ENCODE results near the gene APAF1.

Gene APAF1

DNA sequence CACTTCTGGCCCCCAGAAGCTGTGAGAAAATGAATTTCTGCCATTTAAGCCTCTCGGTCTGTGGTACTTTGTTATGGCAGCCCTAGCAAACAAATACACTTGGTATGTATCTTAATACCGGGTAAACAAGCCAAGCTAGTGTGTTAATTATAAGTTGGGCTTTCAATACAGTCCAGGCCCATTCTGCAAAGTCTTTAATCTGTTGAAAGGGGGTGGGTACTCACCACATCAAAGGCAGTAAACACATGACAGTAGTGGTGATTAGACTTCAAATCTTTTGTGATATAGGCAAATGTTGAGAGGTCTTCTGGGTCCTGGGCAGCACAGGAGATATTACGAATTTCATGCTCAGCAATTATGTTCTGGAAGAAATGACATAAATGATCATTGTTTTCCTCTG, 127.7 kb downstream of the APAF1 start:
- Histone ChIP-seq H3K9ac (ENCODE audit: low read depth, low read length) (no peak overlapping the region), H3K4me1 (ENCODE audit: insufficient read depth, low read length) (no peaks in the 10 kb centered on the region), H3K9me3 (ENCODE audit: insufficient read depth, low read length, severe bottlenecking) (no peaks in the 10 kb centered on the region), H3K79me2 (ENCODE audit: insufficient read depth, low read length) (no peaks in the 10 kb centered on the region), H3K4me2 (ENCODE audit: insufficient read depth, low read length) (no peak overlapping the region), H2AFZ (ENCODE audit: low read depth, low read length) (no peak overlapping the region), H3K27me3 (ENCODE audit: insufficient read depth, low read length, poor library complexity) (peaks cover 30% of the 10 kb centered on the region), H4K20me1 (ENCODE audit: insufficient read depth, low read length) (no peaks in the 10 kb centered on the region), H3K36me3 (ENCODE audit: insufficient read depth, low read length) (no peaks in the 10 kb centered on the region), H3K27ac (ENCODE audit: low read length) (no peak overlapping the region), H3K4me3 (ENCODE audit: low read depth in 1 of 2, low read length in 2 of 2) (no peak overlapping the region)
- no peak for TF ChIP-seq EZH2 (IDR thresholded peaks at IDR 0.05; ENCODE audit: borderline replicate concordance, low read depth, low read length, severe bottlenecking)
- TF ChIP-seq, protein P1, sequence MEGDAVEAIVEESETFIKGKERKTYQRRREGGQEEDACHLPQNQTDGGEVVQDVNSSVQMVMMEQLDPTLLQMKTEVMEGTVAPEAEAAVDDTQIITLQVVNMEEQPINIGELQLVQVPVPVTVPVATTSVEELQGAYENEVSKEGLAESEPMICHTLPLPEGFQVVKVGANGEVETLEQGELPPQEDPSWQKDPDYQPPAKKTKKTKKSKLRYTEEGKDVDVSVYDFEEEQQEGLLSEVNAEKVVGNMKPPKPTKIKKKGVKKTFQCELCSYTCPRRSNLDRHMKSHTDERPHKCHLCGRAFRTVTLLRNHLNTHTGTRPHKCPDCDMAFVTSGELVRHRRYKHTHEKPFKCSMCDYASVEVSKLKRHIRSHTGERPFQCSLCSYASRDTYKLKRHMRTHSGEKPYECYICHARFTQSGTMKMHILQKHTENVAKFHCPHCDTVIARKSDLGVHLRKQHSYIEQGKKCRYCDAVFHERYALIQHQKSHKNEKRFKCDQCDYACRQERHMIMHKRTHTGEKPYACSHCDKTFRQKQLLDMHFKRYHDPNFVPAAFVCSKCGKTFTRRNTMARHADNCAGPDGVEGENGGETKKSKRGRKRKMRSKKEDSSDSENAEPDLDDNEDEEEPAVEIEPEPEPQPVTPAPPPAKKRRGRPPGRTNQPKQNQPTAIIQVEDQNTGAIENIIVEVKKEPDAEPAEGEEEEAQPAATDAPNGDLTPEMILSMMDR (IDR thresholded peaks at IDR 0.05; ENCODE audit: borderline replicate concordance, extremely low read depth, low read length, poor library complexity, severe bottlenecking), result no peak
- ATAC-seq (ENCODE audit: insufficient read depth, low read depth), result peak; percentile 50; the same call in 1 of the 3 replicates
- DNase-seq, result no peak

DNA sequence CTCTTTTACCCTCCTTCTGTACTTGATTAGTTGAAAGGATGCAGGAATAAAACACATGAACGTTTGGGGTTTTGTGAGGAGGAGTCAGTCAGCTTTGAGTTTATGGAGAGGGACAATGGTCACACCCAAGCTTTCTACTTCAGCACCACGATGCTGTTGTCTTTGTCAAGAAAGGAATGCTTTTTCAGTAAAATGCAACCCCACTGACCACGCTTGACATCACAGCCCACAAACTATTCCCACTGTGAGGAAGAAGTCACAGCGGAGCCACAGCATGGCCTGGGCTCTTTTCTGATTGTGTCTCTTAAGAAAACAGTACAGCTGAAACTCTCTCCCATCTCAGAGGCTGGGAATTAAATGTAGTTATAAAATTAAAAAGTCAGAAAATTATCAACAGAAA, 135.2 kb downstream of the APAF1 start:
- Histone ChIP-seq H3K9me3 (ENCODE audit: insufficient read depth, low read length, severe bottlenecking) (no peaks in the 10 kb centered on the region), H4K20me1 (ENCODE audit: insufficient read depth, low read length) (no peaks in the 10 kb centered on the region), H3K79me2 (ENCODE audit: insufficient read depth, low read length) (no peaks in the 10 kb centered on the region), H3K4me3 (ENCODE audit: low read depth in 1 of 2, low read length in 2 of 2) (no peak overlapping the region), H3K27me3 (ENCODE audit: insufficient read depth, low read length, poor library complexity) (peaks cover 50% of the 10 kb centered on the region), H2AFZ (ENCODE audit: low read depth, low read length) (no peak overlapping the region), H3K4me2 (ENCODE audit: insufficient read depth, low read length) (no peak overlapping the region), H3K9ac (ENCODE audit: low read depth, low read length) (no peak overlapping the region), H3K4me1 (ENCODE audit: insufficient read depth, low read length) (no peaks in the 10 kb centered on the region), H3K27ac (ENCODE audit: low read length) (no peak overlapping the region), H3K36me3 (ENCODE audit: insufficient read depth, low read length) (no peaks in the 10 kb centered on the region)
- no peak for ATAC-seq (ENCODE audit: insufficient read depth, low read depth)
- TF ChIP-seq EZH2 (IDR thresholded peaks at IDR 0.05; ENCODE audit: borderline replicate concordance, low read depth, low read length, severe bottlenecking), result no peak
- TF ChIP-seq, protein P1 (IDR thresholded peaks at IDR 0.05; ENCODE audit: borderline replicate concordance, extremely low read depth, low read length, poor library complexity, severe bottlenecking), result no peak
- DNase-seq, result no peak

DNA sequence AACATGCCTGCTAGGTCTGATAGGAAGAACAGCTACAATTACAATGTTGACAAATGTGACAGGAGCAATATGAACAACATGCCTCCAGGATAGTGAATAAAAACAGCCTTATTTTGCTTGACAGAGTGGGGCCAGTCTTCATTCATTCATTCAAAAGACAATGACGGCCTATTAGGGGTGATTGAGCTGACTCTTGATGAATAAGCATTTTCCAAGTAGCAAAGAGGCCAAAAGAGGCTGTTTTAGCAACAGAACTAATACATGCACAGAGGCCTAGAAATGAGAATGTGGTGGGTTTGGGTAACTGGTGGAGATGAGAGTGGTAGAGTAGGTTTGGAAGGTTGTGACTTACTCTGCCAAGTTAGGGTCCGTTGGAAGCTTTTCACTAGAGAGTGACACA, 138.3 kb downstream of the APAF1 start:
- TF ChIP-seq, protein P1 (IDR thresholded peaks at IDR 0.05; ENCODE audit: borderline replicate concordance, extremely low read depth, low read length, poor library complexity, severe bottlenecking), result no peak
- no peak for TF ChIP-seq EZH2 (IDR thresholded peaks at IDR 0.05; ENCODE audit: borderline replicate concordance, low read depth, low read length, severe bottlenecking)
- H3K27me3 ChIP-seq (ENCODE audit: insufficient read depth, low read length, poor library complexity), result peaks cover 32% of the 10 kb centered on the region
- no peak for DNase-seq
- ATAC-seq (ENCODE audit: insufficient read depth, low read depth), result no peak
- H3K4me1 ChIP-seq (ENCODE audit: insufficient read depth, low read length), result no peaks in the 10 kb centered on the region
- H3K27ac ChIP-seq (ENCODE audit: low read length), result no peak overlapping the region
- H3K9ac ChIP-seq (ENCODE audit: low read depth, low read length), result no peak overlapping the region
- no peaks in the 10 kb centered on the region for H3K79me2 ChIP-seq (ENCODE audit: insufficient read depth, low read length)
- H3K4me3 ChIP-seq (ENCODE audit: low read depth in 1 of 2, low read length in 2 of 2), result no peak overlapping the region
- H2AFZ ChIP-seq (ENCODE audit: low read depth, low read length), result no peak overlapping the region
- no peaks in the 10 kb centered on the region for H3K9me3 ChIP-seq (ENCODE audit: insufficient read depth, low read length, severe bottlenecking)
- no peak overlapping the region for H3K4me2 ChIP-seq (ENCODE audit: insufficient read depth, low read length)
- H3K36me3 ChIP-seq (ENCODE audit: insufficient read depth, low read length), result no peaks in the 10 kb centered on the region
- H4K20me1 ChIP-seq (ENCODE audit: insufficient read depth, low read length), result no peaks in the 10 kb centered on the region
